RWPE2 (cell line): Measurements from ENCODE around the gene TCF7L2.

Source experiments
- ATAC-seq: fragments of 200-7000 bp; cut with Tn5 transposase; 3 replicates; pipeline ENCODE4 v1.9.1; 2021; ENCODE audit warnings: low read depth
- DNase-seq: peaks from one replicate; pipeline ENCODE4 v3.0.0-alpha.2; 2020; ENCODE audit warnings: low spot score
- H3K27ac ChIP-seq: fragments of 450-650 bp; 2 replicates; pipeline ENCODE4 v1.5.1; 2017; ENCODE audit warnings: mild to moderate bottlenecking; ENCODE audit not compliant: poor library complexity, severe bottlenecking
- H3K27me3 ChIP-seq: fragments of 250-450 bp; sonication (Bioruptor Pico); 2 replicates; pipeline ENCODE4 v1.5.1; 2021; ENCODE audit warnings: mild to moderate bottlenecking, moderate library complexity; ENCODE audit not compliant: insufficient read depth, poor library complexity, severe bottlenecking
- H3K36me3 ChIP-seq: fragments of 250-450 bp; sonication (Bioruptor Pico); 2 replicates; pipeline ENCODE4 v1.5.1; 2020; ENCODE audit warnings: low read depth, mild to moderate bottlenecking, moderate library complexity
- H3K4me1 ChIP-seq: fragments of 250-450 bp; sonication (Bioruptor Pico); 2 replicates; pipeline ENCODE4 v1.5.1; 2021; ENCODE audit warnings: mild to moderate bottlenecking, moderate library complexity; ENCODE audit not compliant: insufficient read depth, poor library complexity, severe bottlenecking
- H3K4me3 ChIP-seq: fragments of 250-450 bp; sonication (Bioruptor Pico); 2 replicates; pipeline ENCODE4 v1.5.1; 2021; ENCODE audit warnings: mild to moderate bottlenecking, moderate library complexity; ENCODE audit not compliant: severe bottlenecking
- H3K9me3 ChIP-seq: fragments of 250-450 bp; sonication (Bioruptor Pico); 2 replicates; pipeline ENCODE4 v1.5.1; 2021; ENCODE audit warnings: mild to moderate bottlenecking, moderate library complexity; ENCODE audit not compliant: severe bottlenecking
- TF ChIP-seq, protein P1 (sequence below): fragments of 450-650 bp; IDR thresholded peaks from one replicate; pipeline ENCODE4 v1.5.1; 2017; ENCODE audit warnings: mild to moderate bottlenecking, moderate library complexity; ENCODE audit not compliant: poor library complexity, severe bottlenecking

Gene TCF7L2

DNA sequence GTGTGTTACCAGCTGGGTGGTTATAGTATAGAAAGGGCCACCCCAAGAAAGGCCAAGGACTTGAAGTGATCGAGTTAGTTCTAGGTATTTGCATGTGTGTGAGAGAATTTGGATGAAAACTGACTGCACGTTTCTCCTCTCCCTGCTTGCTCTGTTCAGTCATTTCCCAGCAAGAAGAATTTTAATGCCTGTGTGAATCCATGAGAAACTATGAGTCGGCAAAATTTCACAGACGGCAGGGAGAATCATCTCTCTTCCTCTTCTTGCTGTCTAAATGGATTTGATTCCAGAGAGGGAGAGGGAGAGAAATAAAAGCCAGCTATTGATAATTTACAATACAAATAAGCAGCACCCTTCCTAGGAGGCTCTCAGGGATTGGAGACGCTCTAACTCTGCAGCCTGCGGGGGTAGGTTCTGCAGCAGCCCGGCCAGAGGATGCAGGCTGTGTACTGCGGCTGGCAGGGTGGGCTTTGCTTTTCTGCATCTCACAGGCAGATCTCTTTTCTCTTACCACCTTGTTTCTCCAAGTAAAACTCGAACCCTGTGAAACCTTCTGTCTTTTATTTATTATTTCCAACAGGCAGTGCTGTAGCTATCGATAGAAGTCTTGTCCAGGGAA lies 183.6 kb downstream of the TCF7L2 start:
- H3K4me3 ChIP-seq = no peak overlapping the region
- no peak overlapping the region for H3K27ac ChIP-seq
- DNase-seq = no peak
- no peak for ATAC-seq
- TF ChIP-seq, protein P1, sequence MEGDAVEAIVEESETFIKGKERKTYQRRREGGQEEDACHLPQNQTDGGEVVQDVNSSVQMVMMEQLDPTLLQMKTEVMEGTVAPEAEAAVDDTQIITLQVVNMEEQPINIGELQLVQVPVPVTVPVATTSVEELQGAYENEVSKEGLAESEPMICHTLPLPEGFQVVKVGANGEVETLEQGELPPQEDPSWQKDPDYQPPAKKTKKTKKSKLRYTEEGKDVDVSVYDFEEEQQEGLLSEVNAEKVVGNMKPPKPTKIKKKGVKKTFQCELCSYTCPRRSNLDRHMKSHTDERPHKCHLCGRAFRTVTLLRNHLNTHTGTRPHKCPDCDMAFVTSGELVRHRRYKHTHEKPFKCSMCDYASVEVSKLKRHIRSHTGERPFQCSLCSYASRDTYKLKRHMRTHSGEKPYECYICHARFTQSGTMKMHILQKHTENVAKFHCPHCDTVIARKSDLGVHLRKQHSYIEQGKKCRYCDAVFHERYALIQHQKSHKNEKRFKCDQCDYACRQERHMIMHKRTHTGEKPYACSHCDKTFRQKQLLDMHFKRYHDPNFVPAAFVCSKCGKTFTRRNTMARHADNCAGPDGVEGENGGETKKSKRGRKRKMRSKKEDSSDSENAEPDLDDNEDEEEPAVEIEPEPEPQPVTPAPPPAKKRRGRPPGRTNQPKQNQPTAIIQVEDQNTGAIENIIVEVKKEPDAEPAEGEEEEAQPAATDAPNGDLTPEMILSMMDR = no peak
- H3K9me3 ChIP-seq = no peaks in the 10 kb centered on the region
- H3K36me3 ChIP-seq = no peaks in the 10 kb centered on the region
- H3K4me1 ChIP-seq = peaks cover 18% of the 10 kb centered on the region
- no peaks in the 10 kb centered on the region for H3K27me3 ChIP-seq

DNA sequence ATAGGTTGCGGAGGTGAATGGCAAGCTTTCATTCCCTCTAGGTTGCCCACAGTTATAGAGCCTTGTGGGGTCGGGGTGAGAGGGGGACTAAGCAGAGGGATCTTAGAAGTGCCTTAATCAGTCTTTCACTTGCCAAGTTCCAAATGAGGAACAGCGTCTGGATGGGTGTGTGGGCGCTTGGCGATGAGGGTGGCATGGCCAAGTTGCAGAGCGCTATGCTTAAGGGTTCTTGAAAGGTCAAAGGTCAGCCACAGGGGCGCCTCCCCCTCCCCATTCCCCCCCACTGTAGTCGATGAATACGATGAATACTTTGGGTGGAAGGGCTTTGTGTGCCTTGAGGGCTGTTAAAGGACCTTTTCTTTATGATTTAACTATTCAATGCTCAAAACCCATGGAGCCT lies 185.0 kb downstream of the TCF7L2 start:
- ATAC-seq (no peak), DNase-seq (no peak)
- no peak overlapping the region for H3K4me3 ChIP-seq
- TF ChIP-seq, protein P1 = no peak
- H3K9me3 ChIP-seq = no peaks in the 10 kb centered on the region
- no peak overlapping the region for H3K27ac ChIP-seq
- no peaks in the 10 kb centered on the region for H3K27me3 ChIP-seq
- no peaks in the 10 kb centered on the region for H3K36me3 ChIP-seq
- H3K4me1 ChIP-seq = peaks cover 18% of the 10 kb centered on the region

DNA sequence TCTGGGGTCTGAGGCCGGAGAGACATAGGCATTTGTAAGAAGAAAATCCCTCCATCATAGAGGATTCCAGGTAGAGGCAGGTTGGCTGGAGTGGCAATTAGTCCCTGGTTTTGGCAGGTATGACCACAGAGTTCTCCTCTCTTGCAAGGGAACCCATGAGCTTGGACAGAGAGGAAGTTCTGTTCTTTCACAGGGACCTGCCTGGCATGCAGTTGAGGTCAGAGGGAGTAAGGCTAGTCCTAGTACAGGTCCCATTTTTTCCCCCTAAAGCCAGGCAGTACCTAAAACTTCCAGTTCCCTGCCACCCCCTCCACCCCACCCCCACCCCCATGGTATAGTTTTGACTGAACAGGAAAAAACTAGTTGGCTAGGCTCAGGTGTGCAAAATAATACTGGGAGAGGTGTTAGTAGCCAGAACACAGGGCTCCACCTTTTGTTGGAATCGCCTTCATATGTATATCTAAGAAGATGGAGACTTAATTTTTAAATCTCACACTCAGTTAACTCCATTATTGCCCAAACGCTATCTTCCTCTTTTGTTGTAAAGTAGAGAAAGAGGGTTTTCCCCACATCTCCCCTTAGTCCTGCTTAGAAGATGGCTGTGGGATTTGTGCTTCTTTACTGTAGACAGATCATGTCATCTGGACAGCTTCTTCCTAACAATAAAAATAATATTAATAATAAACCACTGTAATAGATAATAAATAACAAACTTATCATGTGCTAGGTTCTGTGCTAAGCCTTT lies 188.1 kb downstream of the TCF7L2 start:
- ATAC-seq (no peak), DNase-seq (no peak)
- Histone ChIP-seq H3K4me1 (no peaks in the 10 kb centered on the region), H3K27ac (no peak overlapping the region), H3K9me3 (no peaks in the 10 kb centered on the region), H3K36me3 (peaks cover 15% of the 10 kb centered on the region), H3K27me3 (no peaks in the 10 kb centered on the region), H3K4me3 (no peak overlapping the region)
- TF ChIP-seq, protein P1 = no peak

DNA sequence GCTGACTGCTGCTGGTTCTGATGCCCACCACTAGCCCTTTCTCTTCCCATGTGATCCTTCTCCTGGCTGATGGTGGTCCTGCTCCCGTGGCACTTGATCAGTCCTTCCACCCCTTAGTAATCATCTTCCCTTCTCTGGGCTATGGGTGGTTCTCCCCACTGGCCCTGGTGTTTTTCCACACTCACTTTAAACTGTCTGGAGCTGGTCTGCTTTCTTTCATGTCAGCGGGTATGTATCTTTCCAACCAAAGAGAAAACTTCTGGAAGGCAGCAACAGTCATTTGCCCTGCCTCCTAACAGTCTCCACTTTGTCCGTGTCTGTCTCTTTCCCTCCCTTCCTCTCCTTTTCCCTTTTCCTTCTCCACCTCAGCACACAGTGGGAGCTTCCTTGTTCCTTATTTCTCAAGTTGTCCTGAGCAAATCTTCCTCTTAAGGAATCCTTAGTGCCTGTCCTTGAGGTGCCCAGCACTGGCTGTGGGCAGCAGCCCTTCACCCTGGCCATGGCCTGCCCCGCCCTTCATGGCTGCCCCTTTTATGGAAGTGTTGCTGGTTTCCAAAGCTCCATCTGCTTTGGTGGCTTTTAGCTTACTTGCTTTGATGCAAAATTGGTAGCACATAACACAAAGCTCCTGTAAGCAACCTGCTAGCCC lies 189.0 kb downstream of the TCF7L2 start:
- DNase-seq (no peak), ATAC-seq (no peak)
- peaks cover 19% of the 10 kb centered on the region for H3K36me3 ChIP-seq
- H3K4me3 ChIP-seq = no peak overlapping the region
- no peaks in the 10 kb centered on the region for H3K4me1 ChIP-seq
- TF ChIP-seq, protein P1 = no peak
- H3K27me3 ChIP-seq = no peaks in the 10 kb centered on the region
- no peaks in the 10 kb centered on the region for H3K9me3 ChIP-seq
- no peak overlapping the region for H3K27ac ChIP-seq
